ENCODE measurements around the gene WWOX. TPM values are rescaled to one million over a fixed set of nuclear protein-coding genes. Genes with fewer than 3 reads are reported as not detected.

The WWOX gene
- total and polyA plus RNA-seq, 4 donors: 5.4 to 61.5 (median 18.4) TPM

DNA sequence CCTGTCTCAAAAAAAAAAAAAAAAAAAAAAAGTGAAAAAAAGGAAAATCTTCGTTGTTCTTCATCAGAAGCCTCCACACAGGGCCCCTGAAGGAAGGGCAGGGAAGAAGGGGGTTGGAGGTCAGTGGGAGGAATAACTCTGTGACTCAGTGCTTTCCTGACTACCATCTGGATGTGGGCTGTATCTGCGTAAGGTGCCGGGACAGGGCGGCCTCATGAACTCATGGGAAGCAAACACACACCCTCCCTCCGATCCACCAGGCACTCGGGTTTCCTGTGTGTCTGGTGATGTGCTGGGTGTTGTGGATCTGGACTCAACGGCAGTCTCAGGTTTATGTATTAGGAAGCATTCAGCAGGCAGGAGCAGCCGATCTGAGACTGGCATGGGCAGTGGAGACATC, 691.6 kb downstream of the WWOX start:
- WGBS, 2 donors: 95 to 97% methylated on average over 8 of the region's 8 CpGs
- Histone ChIP-seq H3K9ac (ENCODE audit: insufficient read depth in 1 of 2, low read length in 2 of 2) (no peak overlapping the region), H3K4me3 (no peak overlapping the region), H3K27ac (ENCODE audit: low read depth in 1 of 2, low read length in 1 of 2) (no peak overlapping the region), H3K9me3 (ENCODE audit: control insufficient read depth in 4 of 4, insufficient read depth in 3 of 4, low read length in 3 of 4) (no peaks in the 10 kb centered on the region), H3K27me3 (ENCODE audit: control insufficient read depth in 3 of 3, insufficient read depth in 3 of 3, low read length in 2 of 3) (no peaks in the 10 kb centered on the region), H3K4me1 (ENCODE audit: control insufficient read depth in 5 of 5, insufficient read depth in 5 of 5, low read length in 5 of 5) (peaks cover 0 to 13% (median under 1%) of the 10 kb centered on the region in 5 donors), H3K36me3 (ENCODE audit: control insufficient read depth in 4 of 4, insufficient read depth in 4 of 4, low read length in 4 of 4) (no peaks in the 10 kb centered on the region)
- no peak for ATAC-seq (ENCODE audit: insufficient read depth, low FRiP score)
- no peak for DNase-seq
- TF ChIP-seq, protein P1, sequence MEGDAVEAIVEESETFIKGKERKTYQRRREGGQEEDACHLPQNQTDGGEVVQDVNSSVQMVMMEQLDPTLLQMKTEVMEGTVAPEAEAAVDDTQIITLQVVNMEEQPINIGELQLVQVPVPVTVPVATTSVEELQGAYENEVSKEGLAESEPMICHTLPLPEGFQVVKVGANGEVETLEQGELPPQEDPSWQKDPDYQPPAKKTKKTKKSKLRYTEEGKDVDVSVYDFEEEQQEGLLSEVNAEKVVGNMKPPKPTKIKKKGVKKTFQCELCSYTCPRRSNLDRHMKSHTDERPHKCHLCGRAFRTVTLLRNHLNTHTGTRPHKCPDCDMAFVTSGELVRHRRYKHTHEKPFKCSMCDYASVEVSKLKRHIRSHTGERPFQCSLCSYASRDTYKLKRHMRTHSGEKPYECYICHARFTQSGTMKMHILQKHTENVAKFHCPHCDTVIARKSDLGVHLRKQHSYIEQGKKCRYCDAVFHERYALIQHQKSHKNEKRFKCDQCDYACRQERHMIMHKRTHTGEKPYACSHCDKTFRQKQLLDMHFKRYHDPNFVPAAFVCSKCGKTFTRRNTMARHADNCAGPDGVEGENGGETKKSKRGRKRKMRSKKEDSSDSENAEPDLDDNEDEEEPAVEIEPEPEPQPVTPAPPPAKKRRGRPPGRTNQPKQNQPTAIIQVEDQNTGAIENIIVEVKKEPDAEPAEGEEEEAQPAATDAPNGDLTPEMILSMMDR (IDR thresholded peaks at IDR 0.05; ENCODE audit: control extremely low read depth, extremely low read depth): no peak

DNA sequence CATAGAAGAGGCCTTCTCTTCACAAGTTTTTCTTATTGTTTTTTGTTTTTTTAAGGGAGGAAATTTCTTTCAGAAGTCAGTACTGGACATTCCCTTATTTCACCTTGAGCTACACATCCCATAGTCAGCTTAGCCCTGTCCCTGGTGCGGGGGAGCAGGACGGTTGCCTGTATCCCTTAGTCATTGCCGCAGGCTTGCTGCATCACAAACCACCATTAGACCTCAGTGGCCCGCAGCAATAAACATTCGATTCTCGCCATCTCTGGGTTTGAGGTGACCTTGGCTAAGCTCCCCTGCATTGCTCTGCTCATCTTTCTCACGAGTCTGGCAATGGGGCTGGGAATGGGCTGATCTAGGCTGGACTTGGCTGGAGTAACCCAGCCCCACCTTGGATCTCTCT, 692.5 kb downstream of the WWOX start:
- ATAC-seq (ENCODE audit: insufficient read depth, low FRiP score): no peak
- DNase-seq: no peak
- H3K9me3 ChIP-seq (ENCODE audit: control insufficient read depth in 4 of 4, insufficient read depth in 3 of 4, low read length in 3 of 4): no peaks in the 10 kb centered on the region
- no peak overlapping the region for H3K9ac ChIP-seq (ENCODE audit: insufficient read depth in 1 of 2, low read length in 2 of 2)
- no peaks in the 10 kb centered on the region for H3K36me3 ChIP-seq (ENCODE audit: control insufficient read depth in 4 of 4, insufficient read depth in 4 of 4, low read length in 4 of 4)
- H3K27me3 ChIP-seq (ENCODE audit: control insufficient read depth in 3 of 3, insufficient read depth in 3 of 3, low read length in 2 of 3): no peaks in the 10 kb centered on the region
- TF ChIP-seq, protein P1 (IDR thresholded peaks at IDR 0.05; ENCODE audit: control extremely low read depth, extremely low read depth): no peak
- H3K4me1 ChIP-seq (ENCODE audit: control insufficient read depth in 5 of 5, insufficient read depth in 5 of 5, low read length in 5 of 5): peaks cover 0 to 13% (median 2%) of the 10 kb centered on the region in 5 donors
- 92 to 93% methylated on average over 7 of the region's 7 CpGs for WGBS, 2 donors
- no peak overlapping the region for H3K27ac ChIP-seq (ENCODE audit: low read depth in 1 of 2, low read length in 1 of 2)
- no peak overlapping the region for H3K4me3 ChIP-seq

DNA sequence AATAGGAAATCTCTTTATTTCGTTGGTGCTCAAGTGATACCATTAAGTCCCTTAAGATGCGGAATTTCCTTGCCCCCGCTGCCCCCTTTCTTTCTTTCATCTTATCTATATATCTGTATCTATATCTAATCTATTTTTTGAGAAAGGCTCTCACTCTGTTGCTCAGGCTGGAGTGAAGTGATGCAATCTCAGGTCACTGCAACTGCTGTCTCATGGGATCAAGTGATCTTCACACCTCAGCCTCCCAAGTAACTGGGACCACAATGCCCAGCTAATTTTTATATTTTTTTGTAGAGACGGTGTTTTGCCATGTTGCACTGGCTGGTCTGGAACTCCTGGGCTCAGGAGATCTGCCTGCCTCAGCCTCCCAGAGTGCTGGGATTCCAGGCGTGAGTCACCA, 693.5 kb downstream of the WWOX start:
- no peak for DNase-seq
- Histone ChIP-seq H3K4me3 (no peak overlapping the region), H3K27me3 (ENCODE audit: control insufficient read depth in 3 of 3, insufficient read depth in 3 of 3, low read length in 2 of 3) (no peaks in the 10 kb centered on the region), H3K4me1 (ENCODE audit: control insufficient read depth in 5 of 5, insufficient read depth in 5 of 5, low read length in 5 of 5) (peaks cover 0 to 13% (median 2%) of the 10 kb centered on the region in 5 donors), H3K36me3 (ENCODE audit: control insufficient read depth in 4 of 4, insufficient read depth in 4 of 4, low read length in 4 of 4) (no peaks in the 10 kb centered on the region), H3K9ac (ENCODE audit: insufficient read depth in 1 of 2, low read length in 2 of 2) (no peak overlapping the region), H3K9me3 (ENCODE audit: control insufficient read depth in 4 of 4, insufficient read depth in 3 of 4, low read length in 3 of 4) (no peaks in the 10 kb centered on the region), H3K27ac (ENCODE audit: low read depth in 1 of 2, low read length in 1 of 2) (no peak overlapping the region)
- ATAC-seq (ENCODE audit: insufficient read depth, low FRiP score): no peak
- TF ChIP-seq, protein P1 (IDR thresholded peaks at IDR 0.05; ENCODE audit: control extremely low read depth, extremely low read depth): no peak
- WGBS, 2 donors: 94 to 95% methylated on average over 5 of the region's 5 CpGs

DNA sequence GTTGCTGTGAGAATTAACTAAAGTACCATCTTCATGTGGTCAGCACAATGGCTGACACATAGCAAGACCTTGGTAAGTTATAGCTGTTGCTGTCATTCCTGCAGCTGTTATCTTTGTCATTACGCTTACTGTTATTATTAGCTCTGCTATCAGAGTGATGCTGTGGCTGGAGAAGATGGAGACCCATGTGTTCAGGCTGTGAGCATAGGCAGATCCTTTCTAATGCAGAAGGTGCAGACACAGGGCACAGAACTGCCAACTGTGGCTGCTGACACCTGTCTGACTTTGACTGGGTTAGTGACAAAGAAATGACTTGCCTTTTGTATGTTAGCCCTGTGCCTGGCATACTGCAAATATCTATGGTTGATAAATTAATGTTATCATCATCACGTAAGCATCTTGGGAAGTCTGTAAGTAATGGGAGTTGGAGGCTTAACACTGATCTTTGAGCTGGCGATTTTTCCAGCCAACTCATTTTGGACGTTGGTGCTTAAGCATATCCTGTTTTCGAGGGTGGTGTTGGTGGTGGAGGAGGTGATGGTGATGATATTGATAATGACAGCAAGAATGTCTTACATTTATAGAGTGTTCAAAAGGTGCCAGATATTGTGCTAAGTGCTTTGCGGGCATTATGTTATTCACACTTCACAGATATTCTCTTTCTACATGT, 695.3 kb downstream of the WWOX start:
- H3K27me3 ChIP-seq (ENCODE audit: control insufficient read depth in 3 of 3, insufficient read depth in 3 of 3, low read length in 2 of 3): no peaks in the 10 kb centered on the region
- no peak for ATAC-seq (ENCODE audit: insufficient read depth, low FRiP score)
- WGBS, 2 donors: 74 to 84% methylated on average over 6 of the region's 6 CpGs

More for the DNA sequence above, 695.3 kb downstream of the WWOX start:
- H3K9ac ChIP-seq (ENCODE audit: insufficient read depth in 1 of 2, low read length in 2 of 2): no peak overlapping the region
- no peak overlapping the region for H3K27ac ChIP-seq (ENCODE audit: low read depth in 1 of 2, low read length in 1 of 2)
- no peak for DNase-seq
- TF ChIP-seq, protein P1 (IDR thresholded peaks at IDR 0.05; ENCODE audit: control extremely low read depth, extremely low read depth): no peak
- H3K4me1 ChIP-seq (ENCODE audit: control insufficient read depth in 5 of 5, insufficient read depth in 5 of 5, low read length in 5 of 5): peaks cover 0 to 6% (median 0%) of the 10 kb centered on the region in 5 donors
- no peaks in the 10 kb centered on the region for H3K9me3 ChIP-seq (ENCODE audit: control insufficient read depth in 4 of 4, insufficient read depth in 3 of 4, low read length in 3 of 4)
- H3K36me3 ChIP-seq (ENCODE audit: control insufficient read depth in 4 of 4, insufficient read depth in 4 of 4, low read length in 4 of 4): no peaks in the 10 kb centered on the region
- no peak overlapping the region for H3K4me3 ChIP-seq
